GM21528 (cell line): ENCODE data around the gene ZNF672.
"Not testable (repeated sequence)": the region's sequence is repeated elsewhere in the genome, so short reads cannot be mapped to it uniquely, and the experiment has no call there.

Experiments
- ATAC-seq: cut with Tn5 transposase; IDR thresholded peaks from one replicate; pipeline ENCODE4 v1.9.1; 2021; ENCODE audit warnings: mild to moderate bottlenecking, moderate library complexity; ENCODE audit not compliant: unreplicated experiment, low FRiP score

Gene ZNF672

DNA sequence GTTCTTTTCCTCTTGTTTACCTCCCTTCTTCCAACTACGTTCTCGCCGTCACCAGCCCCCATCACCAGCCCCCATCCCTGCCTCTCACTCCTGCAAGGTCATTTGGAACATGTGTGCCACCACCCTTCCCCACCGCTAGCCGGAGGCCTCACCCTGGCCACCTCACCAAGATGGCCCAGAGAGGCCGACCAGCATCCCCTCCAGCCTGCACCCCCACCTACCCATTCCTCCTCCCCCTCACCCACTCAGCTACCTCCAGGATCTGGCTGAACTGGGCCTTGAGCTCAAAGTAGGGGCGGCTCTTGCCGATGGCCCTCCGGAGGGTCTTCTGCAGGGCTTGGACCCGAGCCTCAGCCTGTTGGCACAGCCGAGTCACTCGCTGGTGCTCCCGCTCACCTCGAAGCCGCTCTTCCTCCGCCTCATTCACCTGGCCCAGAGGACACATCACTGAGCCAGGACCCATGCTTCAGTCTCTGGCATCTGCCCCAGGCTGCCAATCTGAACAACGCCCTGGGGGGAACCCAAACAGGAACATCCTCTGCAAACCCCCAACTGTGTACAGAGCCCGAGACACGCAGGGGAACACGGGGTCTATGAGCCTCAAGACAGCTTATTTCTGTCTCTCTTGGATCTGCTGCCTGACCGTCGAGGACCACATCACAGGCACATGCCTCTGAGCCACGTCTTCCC is 25.1 kb upstream of the ZNF672 start:
- no peak for ATAC-seq

DNA sequence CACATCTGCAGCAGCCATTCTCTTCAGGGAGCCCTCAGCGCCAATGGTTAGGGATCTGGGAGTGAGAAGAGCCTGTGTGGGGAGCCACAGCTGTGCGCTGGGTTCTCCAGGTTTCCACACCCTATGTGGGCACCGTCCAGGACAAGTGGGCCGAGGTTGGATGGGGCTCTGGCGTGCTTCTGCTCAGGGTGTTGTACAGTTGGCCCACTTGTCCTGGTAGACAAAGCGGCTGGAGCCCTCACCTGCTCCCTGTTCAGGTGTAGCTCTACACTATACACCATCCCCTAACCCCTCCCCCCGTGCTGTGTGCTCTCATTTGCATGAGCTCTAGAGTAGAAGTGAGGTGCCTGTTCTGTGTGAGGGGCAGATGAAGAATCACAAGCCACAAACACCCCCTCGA is 24.5 kb upstream of the ZNF672 start:
- no peak for ATAC-seq

DNA sequence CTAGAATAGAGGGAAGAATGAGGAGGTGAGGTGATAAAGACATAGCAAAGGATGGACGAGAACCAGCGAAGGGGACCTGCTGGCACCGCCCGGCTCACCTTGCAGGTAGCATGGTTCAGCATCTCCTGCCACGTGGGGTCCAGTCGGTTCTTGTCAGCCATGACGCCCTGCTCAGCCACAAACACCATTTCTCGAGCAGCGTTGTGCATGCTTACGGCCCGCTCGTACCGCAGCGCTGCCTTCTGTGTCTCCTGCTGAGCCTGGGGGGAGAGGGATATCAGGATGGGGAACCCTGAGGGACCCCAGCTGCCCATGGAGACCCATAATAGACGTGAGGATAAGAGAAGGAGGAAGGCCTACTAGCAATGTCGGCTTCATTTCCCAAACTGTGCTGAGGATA is 23.7 kb upstream of the ZNF672 start:
- no peak for ATAC-seq

DNA sequence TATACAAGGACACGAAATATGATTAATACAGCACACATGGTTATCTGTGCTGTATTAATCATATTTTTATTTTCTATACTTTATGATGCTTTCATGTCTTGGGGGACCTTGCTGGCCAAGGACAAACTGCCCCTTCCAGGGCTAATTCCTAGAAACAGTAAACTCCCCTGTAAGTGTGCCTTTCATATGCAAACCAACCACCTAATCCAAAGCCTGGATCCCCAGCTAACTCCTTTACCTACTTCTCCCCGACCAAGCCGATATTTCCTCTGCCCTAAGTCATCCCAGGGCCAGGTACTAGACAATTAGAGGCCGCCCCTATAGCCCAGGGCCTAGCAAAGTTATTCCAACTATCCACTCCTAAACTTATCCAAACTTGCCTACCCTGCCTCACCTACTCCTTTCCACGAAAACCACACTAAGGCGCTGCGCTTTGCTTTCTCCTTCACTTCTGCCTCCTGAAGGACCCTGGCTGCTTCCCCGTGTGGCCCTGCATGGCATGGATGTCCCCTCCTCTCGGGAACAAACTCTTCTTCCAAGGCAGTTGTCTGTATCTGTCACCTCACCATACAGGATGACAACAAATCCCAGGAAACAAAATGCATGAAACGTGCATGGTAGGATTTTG is 22.5 kb upstream of the ZNF672 start:
- ATAC-seq, result no peak

DNA sequence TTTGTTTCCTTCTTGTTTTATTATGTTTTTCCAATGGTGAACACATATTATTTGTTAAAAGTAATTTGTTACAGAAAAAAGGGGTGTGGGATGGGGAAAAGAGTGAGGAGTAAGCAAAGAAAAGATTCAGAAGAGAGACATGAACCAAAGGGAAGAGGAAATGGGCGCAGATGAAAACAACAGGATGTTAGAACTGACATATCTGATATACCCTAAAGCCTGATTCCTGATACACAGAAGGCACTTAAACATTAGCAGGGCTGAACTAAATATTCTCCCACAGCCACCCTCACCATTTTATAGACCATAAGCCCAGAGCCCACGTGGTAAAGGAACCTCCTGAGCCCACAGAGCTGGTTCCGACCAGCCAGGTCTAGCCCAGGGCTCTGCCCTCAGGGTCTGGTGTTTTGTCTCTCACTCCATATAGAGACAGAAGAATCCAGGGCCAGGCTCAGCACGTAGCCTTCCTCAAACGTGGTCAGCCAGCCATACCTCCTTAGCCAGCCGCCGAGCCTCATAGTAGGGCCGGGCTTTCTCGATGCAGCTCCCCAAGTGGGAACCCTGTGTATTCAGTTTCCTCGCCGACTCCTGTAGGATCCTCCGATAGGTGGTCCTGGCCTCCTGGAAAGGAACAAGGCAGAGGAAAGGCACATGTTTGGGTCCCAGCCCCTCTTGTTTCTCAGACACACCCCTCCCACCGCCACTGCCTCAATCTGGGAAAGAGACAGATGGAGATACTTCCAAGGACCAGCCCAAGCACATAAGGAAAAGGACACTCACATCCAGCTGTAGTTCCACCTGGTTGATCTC is 21.8 kb upstream of the ZNF672 start:
- no peak for ATAC-seq

DNA sequence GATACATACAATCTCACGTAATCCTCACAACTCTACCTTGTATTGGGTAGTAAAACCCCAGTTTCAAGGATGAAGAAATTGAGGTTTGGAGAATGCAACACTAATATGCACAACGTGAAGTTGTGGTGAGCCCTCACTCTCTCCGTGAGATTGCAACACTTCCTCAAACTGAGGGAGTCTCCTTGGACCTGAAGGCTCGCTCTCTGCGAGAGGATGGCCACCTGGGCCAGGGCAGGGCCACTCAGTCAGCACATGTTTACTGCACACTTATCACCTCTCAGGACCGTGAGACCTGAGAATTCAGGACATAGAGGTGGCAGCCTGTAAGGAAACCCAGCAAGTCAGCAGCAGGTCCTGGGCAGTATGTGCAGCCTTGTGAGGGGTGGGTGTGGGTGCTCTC is 21.0 kb upstream of the ZNF672 start:
- ATAC-seq, result no peak

DNA sequence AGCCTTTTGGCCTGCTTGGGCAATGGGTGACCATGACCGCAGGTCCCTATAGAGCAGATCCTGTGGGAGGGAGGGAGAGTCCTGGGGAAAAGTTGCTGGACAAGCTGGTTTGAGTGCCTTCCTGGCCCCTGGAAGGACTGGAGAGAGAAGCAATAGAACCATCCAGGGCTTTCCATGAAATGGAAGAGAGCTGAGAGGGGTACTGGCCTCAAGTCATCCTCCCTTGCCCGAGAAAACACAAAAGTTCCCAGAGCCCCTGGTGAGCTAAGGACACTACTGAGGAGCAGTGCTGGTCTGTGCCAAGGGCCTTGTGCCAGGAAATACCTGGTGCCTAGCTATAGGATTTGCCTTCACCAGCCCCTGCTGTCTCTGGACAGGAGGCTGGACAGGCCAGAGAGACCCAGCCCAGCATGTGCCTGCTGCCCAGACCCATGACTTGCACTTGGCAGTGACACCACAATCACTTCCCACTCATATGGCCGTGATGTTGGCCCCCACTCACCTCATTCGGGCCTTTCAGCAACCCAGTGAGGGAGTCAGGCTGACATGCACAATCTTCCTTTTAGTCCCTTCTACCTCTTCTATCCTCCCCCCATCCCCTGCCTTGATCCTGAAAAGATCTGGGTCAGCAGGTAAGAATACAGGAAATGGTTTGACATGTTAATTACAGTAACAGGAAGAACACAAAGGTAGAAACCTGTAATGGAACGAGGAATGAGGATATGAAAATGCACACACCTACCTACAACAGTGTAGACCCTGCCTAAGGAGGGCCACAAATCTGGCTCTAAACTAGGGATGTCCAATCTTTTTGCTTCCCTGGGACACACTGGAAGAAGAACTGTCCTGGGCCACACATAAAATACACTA is 19.3 kb upstream of the ZNF672 start:
- no peak for ATAC-seq

DNA sequence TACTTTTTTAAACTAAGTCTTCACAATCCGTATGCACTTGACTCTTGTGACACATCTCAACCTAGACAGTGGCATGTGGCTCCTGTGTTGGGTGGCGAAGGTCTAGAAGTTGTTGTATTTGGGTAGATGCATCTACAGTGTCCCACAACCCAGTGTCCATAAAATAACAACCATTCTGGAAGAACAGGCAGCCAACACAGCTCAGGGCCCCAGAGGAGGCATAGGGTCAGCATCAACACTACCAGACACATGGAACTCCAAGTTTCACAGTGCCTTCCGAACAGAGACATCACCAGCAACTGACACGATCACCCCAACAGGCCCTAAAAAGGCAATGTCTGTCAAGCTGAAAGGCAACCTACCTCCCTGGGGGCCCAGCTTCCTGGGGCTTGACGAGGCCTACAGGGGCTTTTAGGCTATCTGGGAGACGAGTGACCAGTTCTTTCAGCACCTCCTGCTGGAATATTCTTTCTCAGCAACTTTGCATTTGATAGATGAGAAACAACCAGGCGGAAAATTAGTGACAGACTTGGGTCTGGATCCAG is 17.9 kb upstream of the ZNF672 start:
- ATAC-seq, result no peak

DNA sequence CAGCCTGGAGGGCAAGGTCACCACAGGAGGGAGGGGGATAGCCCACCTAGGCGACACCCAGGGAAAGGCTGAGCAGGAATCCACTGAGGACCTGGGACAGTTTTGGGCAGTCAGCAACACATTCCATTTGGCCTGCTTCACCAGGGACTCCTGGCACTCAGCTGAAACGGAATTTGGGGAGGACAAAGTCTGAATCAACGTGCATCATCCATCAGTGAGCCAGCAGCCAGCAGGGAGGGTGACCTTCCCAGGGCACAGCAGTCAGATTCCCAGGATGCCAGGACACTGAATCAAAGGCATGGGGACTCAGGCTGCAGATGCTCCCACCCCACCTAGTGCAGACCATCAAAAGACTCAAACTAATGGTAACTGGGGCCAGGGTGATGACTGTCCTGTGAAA is 16.9 kb upstream of the ZNF672 start:
- ATAC-seq, result no peak

DNA sequence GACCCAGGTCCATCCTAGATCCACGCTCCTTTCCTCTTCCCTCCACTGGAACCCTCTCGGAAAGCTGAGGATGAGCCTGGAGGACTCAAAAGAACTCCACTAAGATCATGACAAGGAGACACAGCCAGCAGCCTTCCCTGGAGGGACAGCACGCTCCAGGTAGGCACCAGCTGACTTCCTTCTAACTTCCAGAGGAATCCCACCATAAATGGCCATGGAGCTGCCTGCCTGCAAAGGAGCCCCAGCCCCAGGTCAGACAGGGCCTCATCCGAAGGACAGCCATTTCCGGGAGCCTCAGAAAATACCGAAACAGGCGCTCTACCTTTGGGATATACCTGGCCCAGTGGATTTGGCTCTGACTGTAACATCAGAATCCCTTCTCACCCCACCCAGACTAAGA is 16.4 kb upstream of the ZNF672 start:
- no peak for ATAC-seq

DNA sequence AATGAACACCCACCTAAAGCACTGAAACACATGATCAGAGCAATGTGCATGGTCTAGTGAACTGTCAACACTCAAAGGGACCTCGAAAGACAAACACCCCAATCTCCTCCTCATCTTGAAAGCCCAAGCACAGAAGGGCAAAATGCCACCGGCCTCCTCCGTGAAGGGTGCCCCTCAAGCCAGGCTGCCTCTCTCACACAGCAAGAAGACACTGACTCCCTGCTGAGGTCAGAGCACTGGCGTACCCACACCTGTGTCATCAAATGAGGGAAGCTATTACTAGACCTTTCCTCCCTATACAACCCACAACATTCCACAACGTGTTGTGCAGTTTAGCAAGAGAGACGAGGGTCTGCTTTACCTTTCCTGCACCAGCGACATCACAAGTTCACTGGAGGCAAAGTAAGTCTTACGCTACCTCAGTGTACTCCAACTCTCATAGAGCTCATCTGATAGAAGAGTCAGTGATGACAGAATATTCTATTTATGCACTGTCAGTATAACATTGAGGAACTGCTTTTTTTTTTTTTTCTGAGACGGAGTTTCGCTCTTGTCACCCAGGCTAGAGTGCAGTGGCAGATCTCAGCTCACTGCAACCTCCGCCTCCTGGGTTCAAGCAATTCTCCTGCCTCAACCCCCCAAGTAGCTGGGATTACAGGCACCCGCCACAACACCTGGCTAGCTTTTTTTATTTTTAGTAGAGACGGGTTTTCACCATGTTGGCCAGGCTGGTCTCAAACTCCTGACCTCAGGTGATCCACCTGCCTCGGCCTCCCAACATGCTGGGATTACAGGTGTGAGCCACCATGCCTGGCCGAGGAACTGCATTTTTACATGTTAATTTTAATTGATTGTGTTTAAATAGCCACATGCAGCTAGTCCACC is 15.6 kb upstream of the ZNF672 start:
- peak; percentile 18 for ATAC-seq

DNA sequence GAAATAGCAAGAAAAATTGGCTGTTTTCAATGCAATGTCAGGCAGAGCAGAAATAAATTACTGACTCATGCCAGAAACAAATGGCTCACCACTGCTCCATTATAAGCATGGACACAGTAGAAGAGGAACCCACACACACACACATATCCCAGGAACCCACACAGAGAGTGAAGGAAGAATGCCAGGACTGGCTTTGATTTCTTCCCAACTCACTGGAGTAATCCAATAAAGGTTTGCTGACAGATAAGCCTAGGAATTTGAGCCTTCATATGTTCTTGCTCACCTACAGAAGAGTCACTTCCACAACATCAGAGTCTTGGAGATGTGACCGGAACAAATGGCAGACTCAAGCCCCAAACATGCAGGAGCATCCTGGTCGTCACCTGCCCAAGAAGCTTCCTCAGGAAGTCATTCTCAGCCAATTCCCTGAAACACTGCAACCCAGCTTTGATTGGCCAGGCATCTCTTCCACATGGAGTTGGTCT is 14.5 kb upstream of the ZNF672 start:
- ATAC-seq, result no peak

DNA sequence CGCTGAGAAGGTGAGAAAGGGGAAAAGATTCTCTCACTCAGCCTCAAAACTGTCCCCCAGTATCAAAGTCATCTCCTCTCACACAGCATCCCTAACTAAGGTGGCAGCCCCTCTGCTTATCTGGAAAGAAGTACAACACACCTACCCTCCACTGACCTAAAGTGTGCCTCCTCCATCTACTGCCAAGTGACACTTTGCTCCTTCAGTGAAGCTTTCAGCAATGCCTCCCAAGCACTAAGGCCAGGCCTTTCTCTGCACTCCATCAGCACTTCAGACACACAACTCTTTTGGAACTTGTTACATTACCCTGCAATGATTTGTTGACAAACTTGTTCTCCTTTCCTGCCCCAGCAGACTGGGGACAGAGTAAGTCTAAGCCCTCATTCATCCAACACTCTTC is 13.7 kb upstream of the ZNF672 start:
- ATAC-seq, result no peak

DNA sequence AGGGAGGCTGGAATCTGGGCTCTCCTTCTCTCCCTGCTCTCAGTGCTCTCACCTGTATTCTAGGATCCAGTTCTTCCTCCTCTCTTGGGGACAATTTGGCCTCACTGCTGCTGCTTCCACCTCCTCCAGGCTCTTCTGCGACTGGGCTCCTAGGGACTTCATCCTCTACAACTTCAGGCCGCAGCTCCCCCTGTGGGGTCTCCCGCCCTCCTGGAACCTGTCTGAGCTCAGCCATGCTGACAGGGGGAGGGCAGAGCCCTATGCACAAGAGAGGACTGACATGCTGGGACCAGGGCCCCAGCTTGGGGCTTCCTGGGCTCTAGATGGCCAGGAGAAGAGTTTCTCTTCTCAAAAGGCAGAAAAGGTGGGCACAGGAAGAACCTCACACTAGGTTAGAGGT is 13.3 kb upstream of the ZNF672 start:
- no peak for ATAC-seq

DNA sequence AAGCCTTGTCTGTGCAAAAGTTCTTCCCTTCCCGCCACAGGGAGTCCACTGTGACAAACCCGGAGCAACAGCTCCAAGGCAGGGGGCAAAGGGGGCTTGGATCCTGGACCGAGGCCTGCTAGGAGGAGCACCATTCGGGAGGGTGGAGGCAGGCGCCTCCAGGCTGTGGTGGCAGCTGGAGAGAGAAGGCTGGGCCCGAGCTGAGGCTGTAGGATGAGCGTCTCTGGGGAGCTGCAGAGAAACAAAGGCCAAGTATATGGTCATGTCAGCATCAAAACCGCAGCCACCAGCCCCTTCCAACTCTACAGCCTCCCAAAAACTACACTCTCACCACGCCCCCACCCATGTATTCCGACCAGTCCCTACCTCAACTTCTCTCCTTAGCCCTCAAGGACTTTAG is 12.9 kb upstream of the ZNF672 start:
- no peak for ATAC-seq

DNA sequence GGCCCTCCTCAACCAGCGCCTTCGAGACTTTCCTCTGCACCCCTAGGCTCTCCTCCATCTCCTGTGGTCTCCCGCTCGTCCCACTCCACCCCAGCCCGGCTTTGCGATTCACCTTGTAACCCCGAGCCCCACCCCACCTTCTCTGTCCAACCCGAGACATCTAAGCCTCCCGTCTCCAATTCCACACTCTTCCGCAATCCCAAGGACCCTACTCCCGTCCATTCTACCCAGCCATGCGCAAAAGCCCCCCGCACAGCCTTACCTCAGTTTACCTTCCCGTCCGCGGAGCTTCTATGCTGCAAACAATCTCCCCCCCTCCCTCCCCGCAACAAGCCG is 12.5 kb upstream of the ZNF672 start:
- peak; percentile 12 for ATAC-seq

DNA sequence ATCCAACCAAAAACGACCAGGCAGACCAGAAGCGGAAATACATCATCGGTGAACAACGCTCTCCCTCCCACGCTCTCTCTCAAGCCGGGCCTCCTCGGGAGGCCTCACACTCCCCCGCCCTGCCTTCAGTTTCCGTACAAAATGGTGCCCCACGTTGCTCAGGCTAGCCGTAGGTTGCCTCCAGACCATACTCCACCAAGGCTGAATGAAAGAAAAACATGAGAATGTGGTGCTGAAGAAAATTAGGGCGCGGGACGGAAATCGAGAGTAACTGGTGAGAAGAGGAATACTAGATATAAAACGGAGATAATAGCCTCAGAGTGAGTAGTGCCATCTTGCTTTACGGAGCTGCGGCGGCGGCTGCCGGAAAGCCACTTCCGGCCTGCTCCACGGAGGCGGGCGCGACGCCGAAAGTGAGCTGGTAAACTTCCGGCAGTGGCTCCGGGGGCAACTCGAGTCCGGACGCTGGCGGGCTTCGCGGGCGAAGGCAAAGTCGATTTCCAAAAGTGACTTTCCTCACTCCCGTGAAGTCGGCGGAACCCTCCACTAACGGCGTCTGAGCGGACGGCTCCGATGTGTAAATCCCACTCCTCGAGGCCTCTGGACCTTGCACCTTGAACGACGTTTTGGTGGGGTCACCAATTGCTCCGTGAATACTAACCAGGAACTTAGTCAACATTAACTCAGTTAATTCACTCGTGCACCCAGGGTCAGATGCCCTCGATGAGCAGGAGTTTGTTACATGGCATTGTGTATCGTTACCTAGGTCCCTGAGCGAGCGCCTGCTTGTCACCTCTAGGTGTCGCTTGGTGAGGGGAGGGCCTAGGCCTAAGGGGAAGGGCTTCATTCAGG is 11.9 kb upstream of the ZNF672 start, which contains the start of gene SH3BP5L:
TSS of gene SH3BP5L (minus strand) at position 7 of the 852 bp plus-strand sequence. CDS start 980 bp downstream, outside the sequence.
- ATAC-seq, result peak; percentile 94

DNA sequence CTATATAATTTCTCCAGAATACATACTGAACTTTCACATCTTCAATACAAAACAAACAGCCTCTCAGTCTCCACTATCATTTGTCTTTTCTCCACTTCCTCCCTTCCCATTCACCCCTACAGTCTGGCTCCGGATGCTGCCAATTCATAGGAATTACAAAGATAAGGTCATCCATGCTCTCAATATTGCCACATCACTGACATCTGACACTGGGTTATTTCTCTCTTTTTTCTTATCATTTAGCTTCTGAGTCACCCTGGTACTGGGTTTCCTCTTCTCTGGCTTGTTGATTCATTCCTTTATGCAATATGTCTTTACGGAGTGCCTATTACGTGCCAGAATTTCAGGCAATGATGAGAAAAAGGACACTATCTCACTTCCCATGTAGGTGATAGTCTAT is 9.2 kb upstream of the ZNF672 start:
- no peak for ATAC-seq

DNA sequence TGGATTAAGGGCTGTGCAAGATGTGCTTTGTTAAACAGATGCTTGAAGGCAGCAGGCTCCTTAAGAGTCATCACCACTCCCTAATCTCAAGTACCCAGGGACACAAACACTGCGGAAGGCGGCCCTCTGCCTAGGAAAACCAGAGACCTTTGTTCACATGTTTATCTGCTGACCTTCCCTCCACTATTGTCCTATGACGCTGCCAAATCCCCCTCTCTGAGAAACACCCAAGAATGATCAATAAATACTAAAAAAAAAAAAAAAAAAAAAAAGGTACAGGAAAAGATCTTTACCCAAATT is 7.4 kb upstream of the ZNF672 start:
- ATAC-seq, result not testable (repeated sequence)
